H1 (cell line): ENCODE results near the gene COX6A1. TPM values are rescaled to one million over a fixed set of nuclear protein-coding genes. Genes with fewer than 3 reads are reported as not detected.

Experiments
- CTCF ChIA-PET: fragments of 300-600 bp; sonication (Branson Sonifier 250); formaldehyde crosslinking; loops from one replicate; lab custom pipeline; 2021; ENCODE audit not compliant: partially characterized antibody; lab: Charles Lee
- POLR2A ChIA-PET: fragments of 300-600 bp; sonication (Branson Sonifier 250); formaldehyde crosslinking; loops from one replicate; lab custom pipeline; 2021; ENCODE audit warnings: inconsistent platforms; ENCODE audit not compliant: partially characterized antibody; lab: Charles Lee
- DNase-seq, 2 experiments: peaks; one replicate each; pipeline versions ENCODE4 v3.0.0 to v3.0.0-alpha.2; 2010 to 2022; ENCODE audit warnings: low spot score in 2 of 2, low read depth in 1 of 2, mixed read lengths in 1 of 2
- FAIRE-seq: peaks from 2 replicates; lab custom pipeline; 2011; peaks lifted over from hg19 to GRCh38; lab: Jason Lieb, UNC
- H2AFZ ChIP-seq: 2 replicates; pipeline ENCODE4 v1.8.1; 2012; ENCODE audit warnings: low read length, inconsistent platforms
- H2AK5ac ChIP-seq: 2 replicates; pipeline ENCODE4 v1.6.1; 2013; ENCODE audit warnings: low read depth, low read length
- H2BK120ac ChIP-seq: replicated peaks from 2 replicates; pipeline ENCODE3; 2013; ENCODE audit warnings: low read depth, low read length, inconsistent platforms
- H2BK12ac ChIP-seq: 2 replicates; pipeline ENCODE4 v1.6.1; 2013; ENCODE audit warnings: low read depth, low read length
- H2BK15ac ChIP-seq: 2 replicates; pipeline ENCODE4 v1.6.1; 2013; ENCODE audit warnings: low read length
- H2BK20ac ChIP-seq: 2 replicates; pipeline ENCODE4 v1.6.1; 2013; ENCODE audit warnings: low read length
- H2BK5ac ChIP-seq: 2 replicates; pipeline ENCODE4 v1.6.1; 2013; ENCODE audit warnings: low read depth, low read length
- H3K14ac ChIP-seq: 2 replicates; pipeline ENCODE4 v1.6.1; 2013; ENCODE audit warnings: inconsistent platforms; ENCODE audit not compliant: insufficient read length
- H3K18ac ChIP-seq: 2 replicates; pipeline ENCODE4 v1.6.1; 2013; ENCODE audit warnings: low read length; ENCODE audit errors: extremely low read depth
- H3K23ac ChIP-seq: 2 replicates; pipeline ENCODE4 v1.6.1; 2013; ENCODE audit warnings: inconsistent platforms; ENCODE audit not compliant: insufficient read length
- H3K23me2 ChIP-seq: 2 replicates; pipeline ENCODE4 v1.6.1; 2013; ENCODE audit warnings: low read depth, low read length
- H3K27ac ChIP-seq: 2 replicates; pipeline ENCODE4 v1.6.1; 2011; ENCODE audit warnings: low read depth, low read length, inconsistent platforms
- H3K27me3 ChIP-seq, 4 experiments: replicated peaks in 1 of 4; 1 replicate in 1 of 4; 2 replicates in 3 of 4; pipeline versions ENCODE4 v1.6.1 to v1.8.1; 2011 to 2013; ENCODE audit warnings: low read length in 3 of 4, mild to moderate bottlenecking in 3 of 4, inconsistent platforms in 2 of 4, mixed read lengths in 2 of 4, moderate library complexity in 1 of 4; ENCODE audit not compliant: control insufficient read depth in 3 of 4, insufficient read depth in 3 of 4; ENCODE audit errors: extremely low read depth in 1 of 4
- H3K36me3 ChIP-seq, 4 experiments: 2 replicates each; pipeline versions ENCODE4 v1.6.1 to v1.8.1; 2011 to 2013; ENCODE audit warnings: mild to moderate bottlenecking in 4 of 4, low read length in 3 of 4, moderate library complexity in 2 of 4, control low read depth in 1 of 4, inconsistent platforms in 1 of 4; ENCODE audit not compliant: insufficient read depth in 4 of 4, control insufficient read depth in 2 of 4
- H3K4ac ChIP-seq: replicated peaks from 2 replicates; pipeline ENCODE3; 2013; ENCODE audit warnings: low read length, low read depth, mixed read lengths, inconsistent platforms; ENCODE audit not compliant: insufficient read length
- H3K4me1 ChIP-seq, 4 experiments: replicated peaks in 1 of 4; 1 replicate in 1 of 4; 2 replicates in 3 of 4; pipeline versions ENCODE4 v1.6.1 to v1.8.1; 2011 to 2013; ENCODE audit warnings: low read length in 3 of 4, inconsistent platforms in 2 of 4, mixed read lengths in 1 of 4; ENCODE audit not compliant: insufficient read depth in 4 of 4, control insufficient read depth in 3 of 4
- H3K4me2 ChIP-seq, 2 experiments: 2 replicates each; pipeline versions ENCODE4 v1.6.1 to v1.8.1; 2011 to 2013; ENCODE audit warnings: low read depth in 2 of 2, low read length in 2 of 2, control low read depth in 1 of 2, inconsistent platforms in 1 of 2, mild to moderate bottlenecking in 1 of 2; ENCODE audit not compliant: insufficient read depth in 1 of 2
- H3K4me3 ChIP-seq, 4 experiments: fragments of 200-600, 300-600 bp in 1 of 4; sonication (generic), shearing (Covaris generic), sonication (Bioruptor Twin) in 1 of 4; 2 replicates each; pipeline versions ENCODE4 v1.5.1 to v1.8.1; 2011 to 2016; ENCODE audit warnings: low read length in 4 of 4, low read depth in 3 of 4, control low read depth in 2 of 4, inconsistent platforms in 2 of 4, mild to moderate bottlenecking in 2 of 4, mixed read lengths in 1 of 4, moderate library complexity in 1 of 4; ENCODE audit not compliant: insufficient read depth in 2 of 4; ENCODE audit errors: extremely low read depth in 1 of 4
- H3K56ac ChIP-seq: replicated peaks from 2 replicates; pipeline ENCODE3; 2013; ENCODE audit warnings: low read depth, mild to moderate bottlenecking, mixed read lengths, low read length, inconsistent platforms; ENCODE audit not compliant: insufficient read length
- H3K79me1 ChIP-seq: 2 replicates; pipeline ENCODE4 v1.6.1; 2013; ENCODE audit warnings: low read depth, low read length, control low read depth
- H3K79me2 ChIP-seq, 2 experiments: 2 replicates each; pipeline versions ENCODE4 v1.6.1 to v1.8.1; 2012 to 2013; ENCODE audit warnings: low read length in 2 of 2, mild to moderate bottlenecking in 2 of 2, inconsistent platforms in 1 of 2; ENCODE audit not compliant: insufficient read depth in 2 of 2, control insufficient read depth in 1 of 2
- H3K9ac ChIP-seq, 4 experiments: replicated peaks in 1 of 4; 1 replicate in 1 of 4; 2 replicates in 3 of 4; pipeline versions ENCODE4 v1.6.1 to v1.8.1; 2011 to 2013; ENCODE audit warnings: low read depth in 3 of 4, low read length in 3 of 4, control low read depth in 2 of 4, mild to moderate bottlenecking in 2 of 4, moderate library complexity in 2 of 4, inconsistent platforms in 1 of 4; ENCODE audit errors: extremely low read depth in 1 of 4
- H3K9me3 ChIP-seq, 2 experiments: 2 replicates each; pipeline versions ENCODE4 v1.6.1 to v1.8.1; 2012 to 2013; ENCODE audit warnings: mild to moderate bottlenecking in 2 of 2, moderate library complexity in 2 of 2, control low read depth in 1 of 2, inconsistent platforms in 1 of 2, low read depth in 1 of 2, low read length in 1 of 2, mixed read lengths in 1 of 2; ENCODE audit not compliant: insufficient read depth in 2 of 2
- H4K20me1 ChIP-seq, 2 experiments: replicated peaks in 1 of 2; 2 replicates each; pipeline versions ENCODE3 to v1.8.1; 2011 to 2013; ENCODE audit warnings: inconsistent platforms in 2 of 2, low read length in 2 of 2, mild to moderate bottlenecking in 1 of 2; ENCODE audit not compliant: insufficient read depth in 2 of 2, control insufficient read depth in 1 of 2
- H4K5ac ChIP-seq: 2 replicates; pipeline ENCODE4 v1.6.1; 2013; ENCODE audit warnings: low read length, low read depth, mixed read lengths, inconsistent platforms; ENCODE audit not compliant: insufficient read length
- H4K8ac ChIP-seq: 2 replicates; pipeline ENCODE4 v1.8.0; 2013; ENCODE audit warnings: mild to moderate bottlenecking, moderate library complexity, low read length, inconsistent platforms; ENCODE audit not compliant: insufficient read depth; ENCODE audit errors: extremely low read depth
- H4K91ac ChIP-seq: replicated peaks from 2 replicates; pipeline ENCODE3; 2013; ENCODE audit warnings: low read length, mixed read lengths, inconsistent platforms; ENCODE audit not compliant: insufficient read length
- WGBS, 2 experiments: shearing (Covaris generic) in 1 of 2; methylation state at CpG; one replicate each; pipeline versions ENCODE4 v1.1.6 to v1.1.7; 2013 to 2015; ENCODE audit warnings: low lambda C conversion rate in 2 of 2, mixed read lengths in 2 of 2, inconsistent platforms in 1 of 2, low coverage in 1 of 2, missing lambda C conversion rate in 1 of 2; ENCODE audit not compliant: insufficient replicate concordance in 2 of 2, insufficient coverage in 1 of 2, insufficient read length in 1 of 2; ENCODE audit errors: extremely low coverage in 1 of 2, missing lambda C conversion rate in 1 of 2; 5-methylcytosine and 5-hydroxymethylcytosine counted together
- polyA plus RNA-seq, 7 experiments: library from polyadenylated mRNA; depleted of rRNA in 3 of 7; stranded (reverse) in 5 of 7; unstranded in 2 of 7; fragments of >200 nt in 5 of 7; fragments of 200-250 nt in 2 of 7; gene quantifications; 1 replicate in 5 of 7; 2 replicates in 1 of 7; 4 replicates in 1 of 7; pipeline versions ENCODE4 v1.2.1 to v1.2.3, GENCODE V29; 2011 to 2013; ENCODE audit warnings: missing spikeins in 2 of 7, mixed read lengths in 2 of 7
- total RNA-seq: library from RNA; stranded (reverse); fragmentation: NEBNext Ultra II Directional; extraction: Animal tissue kit (Norgen Biotek cat#: 25700); gene quantifications from 2 replicates; pipeline ENCODE4 v1.2.1, GENCODE V29; 2021

The COX6A1 gene
- total and polyA plus RNA-seq, 2 of the 8 experiments (the other 6 are each of a cell fraction or from before 2014, with no cell fraction given) = 437 to 2,792 TPM

GRCh38 chr12:120447992-120448391, 10.1 kb downstream of the COX6A1 start:
- H3K4me3 ChIP-seq = no peak overlapping the region
- H3K9ac ChIP-seq = no peak overlapping the region
- peaks cover 7% of the 10 kb centered on the region; the same call in 1 of the 2 replicates for H3K23me2 ChIP-seq
- H3K79me2 ChIP-seq = peaks cover 17 to 57% of the 10 kb centered on the region in 2 experiments
- H3K79me1 ChIP-seq = peaks cover 5% of the 10 kb centered on the region
- H3K27me3 ChIP-seq = no peaks in the 10 kb centered on the region
- H3K4me2 ChIP-seq = no peak overlapping the region; a peak in 1 of 4 replicates
- H2BK12ac ChIP-seq = no peak overlapping the region
- no peak overlapping the region for H2AFZ ChIP-seq
- 98% methylated on average over 4 of the region's 4 CpGs; no CpG with 5 or more reads in 1 of the 2 experiments for WGBS, 2 experiments
- H2BK120ac ChIP-seq = no peak overlapping the region
- H2BK5ac ChIP-seq = no peak overlapping the region
- H2AK5ac ChIP-seq = no peak overlapping the region
- no peak overlapping the region for H2BK15ac ChIP-seq
- no peak overlapping the region for H3K23ac ChIP-seq
- peaks cover 5 to 37% (median 18%) of the 10 kb centered on the region in 4 experiments; a peak in 7 of 8 replicates for H3K36me3 ChIP-seq
- ChIA-PET POLR2A (interaction anchor here (0.6 to 19.6 kb wide), 8 partner anchors 8 to 156 kb away, joined by 3 to 365 read pairs (median 8); partner anchors contain the start of genes COX6A1, RNU4-2 and SRSF9), CTCF (interaction anchor here (0.6 to 2.6 kb wide), 10 partner anchors 9 to 485 kb away, joined by 3 to 20 read pairs (median 4); no protein-coding TSS in a partner anchor)
- H4K5ac ChIP-seq = no peak overlapping the region
- H3K27ac ChIP-seq = no peak overlapping the region
- H3K9me3 ChIP-seq = no peaks in the 10 kb centered on the region
- no peak overlapping the region for H2BK20ac ChIP-seq
- no peak for FAIRE-seq
- H3K4me1 ChIP-seq = peaks cover 0 to 3% (median 1%) of the 10 kb centered on the region in 4 experiments; a peak in 1 of 7 replicates
- no peak overlapping the region for H4K8ac ChIP-seq
- no peak overlapping the region for H3K56ac ChIP-seq
- H3K18ac ChIP-seq = no peak overlapping the region
- H4K20me1 ChIP-seq = peaks cover 2% of the 10 kb centered on the region in 2 experiments
- no peak overlapping the region for H4K91ac ChIP-seq
- H3K4ac ChIP-seq = no peak overlapping the region
- H3K14ac ChIP-seq = no peak overlapping the region
- DNase-seq = no peak
